Heart left ventricle (tissue), 16 donors: ENCODE measurements around the gene MPDU1. TPM values are rescaled to one million over a fixed set of nuclear protein-coding genes. Genes with fewer than 3 reads are reported as not detected.
"Not testable (repeated sequence)": the region's sequence is repeated elsewhere in the genome, so short reads cannot be mapped to it uniquely, and the experiment has no call there.

Source experiments
- ATAC-seq, 4 donors: fragments of 200-7000 bp; cut with Tn5 transposase; one replicate each; pipeline ENCODE4 v1.9.1; 2020 to 2022; ENCODE audit warnings: moderate library complexity in 4 of 4, mild to moderate bottlenecking in 3 of 4, moderate number of reproducible peaks in 1 of 4
- DNase-seq, 5 donors: peaks; one replicate each; pipeline ENCODE4 v3.0.0-alpha.2; 2020
- H3K27ac ChIP-seq, 12 donors: fragments of 200-600 bp; sonication (generic) in 4 of 12; one replicate each; pipeline versions ENCODE4 v1.5.0 to v1.8.0; 2016 to 2022; ENCODE audit warnings: mild to moderate bottlenecking in 2 of 12
- H3K27me3 ChIP-seq, 9 donors: fragments of 200-600 bp; sonication (generic) in 2 of 9; one replicate each; pipeline versions ENCODE4 v1.5.1 to v1.8.0; 2016 to 2022; ENCODE audit warnings: mild to moderate bottlenecking in 3 of 9
- H3K36me3 ChIP-seq, 9 donors: fragments of 200-600 bp; sonication (generic) in 2 of 9; one replicate each; pipeline versions ENCODE4 v1.5.0 to v1.8.0; 2018 to 2022; ENCODE audit warnings: mild to moderate bottlenecking in 2 of 9
- H3K4me1 ChIP-seq, 12 donors: fragments of 200-600 bp; sonication (generic) in 4 of 12; one replicate each; pipeline versions ENCODE4 v1.5.0 to v1.8.0; 2016 to 2022; ENCODE audit warnings: mild to moderate bottlenecking in 3 of 12
- H3K4me3 ChIP-seq, 12 donors: fragments of 200-600 bp; sonication (generic) in 4 of 12; one replicate each; pipeline versions ENCODE4 v1.5.0 to v1.8.0; 2017 to 2022; ENCODE audit warnings: mild to moderate bottlenecking in 9 of 12, moderate library complexity in 4 of 12
- H3K9me3 ChIP-seq, 12 donors: fragments of 200-600 bp; sonication (generic) in 4 of 12; one replicate each; pipeline versions ENCODE4 v1.5.0 to v1.8.0; 2016 to 2022; ENCODE audit warnings: mild to moderate bottlenecking in 1 of 12
- CTCF ChIP-seq, 12 donors: fragments of 200-600 bp; sonication (generic) in 4 of 12; IDR thresholded peaks; one replicate each; pipeline versions ENCODE4 v1.5.0 to v1.8.0; 2018 to 2022; ENCODE audit warnings: antibody characterized with exemption in 12 of 12, mild to moderate bottlenecking in 5 of 12
- POLR2A ChIP-seq, 2 donors: fragments of 450-650 bp; IDR thresholded peaks; one replicate each; pipeline ENCODE4 v1.6.1; 2017; ENCODE audit warnings: antibody characterized with exemption in 2 of 2, mild to moderate bottlenecking in 2 of 2, moderate library complexity in 2 of 2
- WGBS, 4 donors: extraction: QIAGEN DNeasy Blood & Tissue Kit in 2 of 4; methylation state at CpG; one replicate each; pipeline versions ENCODE4 v1.1.5 to v1.1.7; 2013 to 2018; 5-methylcytosine and 5-hydroxymethylcytosine counted together
- intact Hi-C, 10 donors: fragments of 100-400 bp; cut with DNase I; formaldehyde crosslinking; loops; one replicate each; pipeline versions ENCODE4 v1.11.1 to v1.14.2; 2022
- polyA plus RNA-seq, 2 donors: library from polyadenylated mRNA; stranded (reverse); fragments of 200-250 nt; gene quantifications; one replicate each; pipeline ENCODE4 v1.2.3, GENCODE V29; 2013
- total RNA-seq, 9 donors: library from RNA; depleted of rRNA in 2 of 9; stranded (reverse); fragments of >200 nt in 2 of 9; fragmentation: NEBNext Ultra II Directional in 3 of 9; extraction: Animal tissue kit (Norgen Biotek cat#: 25700) in 3 of 9; gene quantifications; one replicate each; pipeline versions ENCODE4 v1.1.0 to v1.2.4, GENCODE V29; 2016 to 2023
- donor health status: ischemic (EF 13 %, LVEDD 7.1; RV severe dilation, severe dysfunction).
- donor health status: healthy with polysubstance abuse.
- donor health status: DM: no; HTN: yes; CAD: no.
- donor health status: DM: no; HTN: no; CAD: no.
- donor health status: ischemic (EF 25% LVEDD 6.9; RV normal size, moderate dysfunction).
- donor health status: ischemic (EF 25% LVEDD 5.7; RV mildly dilated, moderate dysfunction).
- donor health status: healthy.
- donor health status: DM: yes; HTN: yes; CAD: no.
- donor health status: ischemic (EF 35%, LVEDD 5.7; RV mildly dilated, moderate dysfunction).
- donor health status: nonischemic (EF 11% LVEDD 7.7; RV severe dilation, severe dysfunction).
- donor health status: DM: yes; HTN: yes; CAD: no.
- donor health status: PGD.
- donor health status: ischemic (EF 29% LVEDD 5.4; RV normal size, mild dysfunction).
- donor health status: nonischemic (EF 23%, LVEDD 6.1; RV moderate dilation, normal function).

MPDU1 gene
- total and polyA plus RNA-seq, 11 donors: 18.4 to 106 (median 33.3) TPM

GRCh38 chr17:7593296-7593695, 9.6 kb downstream of the MPDU1 start:
- ATAC-seq: no peak
- intact Hi-C loops: no loop called here
- TF ChIP-seq CTCF (IDR thresholded peaks at IDR 0.05) (no peak), POLR2A (IDR thresholded peaks at IDR 0.05) (no peak)

GRCh38 chr17:7597561-7597960, 13.9 kb downstream of the MPDU1 start:
- H3K36me3 ChIP-seq: peaks cover 19 to 97% (median 96%) of the 10 kb centered on the region in 9 donors

More at GRCh38 chr17:7593296-7593695, 9.6 kb downstream of the MPDU1 start:
- peaks cover 6 to 81% (median 74%) of the 10 kb centered on the region in 9 donors for H3K36me3 ChIP-seq
- H3K27me3 ChIP-seq: no peaks in the 10 kb centered on the region
- DNase-seq: no peak
- no peaks in the 10 kb centered on the region for H3K9me3 ChIP-seq
- no peak overlapping the region for H3K27ac ChIP-seq
- peaks cover 3 to 16% (median 13%) of the 10 kb centered on the region in 12 donors for H3K4me1 ChIP-seq
- WGBS, 4 donors: 76 to 80% (median 79%) methylated on average over 12 of the region's 12 CpGs
- H3K4me3 ChIP-seq: no peak overlapping the region

GRCh38 chr17:7606280-7606679, 22.6 kb downstream of the MPDU1 start:
- Histone ChIP-seq H3K4me3 (no peak overlapping the region), H3K27ac (peak overlapping the region; percentile 48 to 93 (median 82)), H3K27me3 (no peaks in the 10 kb centered on the region), H3K9me3 (no peaks in the 10 kb centered on the region), H3K4me1 (peaks cover 0 to 39% (median 15%) of the 10 kb centered on the region in 12 donors), H3K36me3 (peaks cover 5 to 71% (median 51%) of the 10 kb centered on the region in 9 donors)
- ATAC-seq: peak; percentile 96 to 99 (median 97)
- peak in 2 of 5 donors; percentile 40 to 51 for DNase-seq
- 64 to 65% (median 64%) methylated on average over 4 of the region's 4 CpGs for WGBS, 4 donors
- TF ChIP-seq CTCF (IDR thresholded peaks at IDR 0.05) (no peak), POLR2A (IDR thresholded peaks at IDR 0.05) (peak in 1 of 2 donors; percentile 13)
- intact Hi-C loops: no loop called here

More at GRCh38 chr17:7597561-7597960, 13.9 kb downstream of the MPDU1 start:
- H3K27ac ChIP-seq, H3K4me3 ChIP-seq, H3K27me3 ChIP-seq, DNase-seq, H3K4me1 ChIP-seq, ATAC-seq, H3K9me3 ChIP-seq, intact Hi-C loops: not testable (repeated sequence)
- 83 to 97% (median 88%) methylated on average over 5 of the region's 5 CpGs for WGBS, 4 donors

- peaks cover 0 to 29% (median 12%) of the 10 kb centered on the region in 9 donors for H3K36me3 ChIP-seq
- ATAC-seq: no peak
- TF ChIP-seq POLR2A (IDR thresholded peaks at IDR 0.05) (no peak), CTCF (IDR thresholded peaks at IDR 0.05) (no peak)
- H3K27ac ChIP-seq: peak overlapping the region in 1 of 12 donors; percentile 15
- intact Hi-C loops: no loop called here
- 96 to 98% (median 97%) methylated on average over 2 of the region's 2 CpGs for WGBS, 4 donors
- H3K27me3 ChIP-seq: no peaks in the 10 kb centered on the region
- peaks cover 4 to 59% (median 36%) of the 10 kb centered on the region in 12 donors for H3K4me1 ChIP-seq
- no peak overlapping the region for H3K4me3 ChIP-seq
- no peaks in the 10 kb centered on the region for H3K9me3 ChIP-seq
- no peak for DNase-seq
Observed at GRCh38 chr17:7610641-7611040, 27.0 kb downstream of the MPDU1 start.
